Effector memory CD4-positive, alpha-beta T cell (primary cell): ENCODE results near the gene UST.

Experiments
- DNase-seq, 3 donors: peaks; one replicate each; pipeline ENCODE4 v3.0.0-alpha.2; 2020
- H3K27ac ChIP-seq: 2 replicates; pipeline ENCODE4 v1.7.0; 2013; ENCODE audit warnings: mild to moderate bottlenecking, low read length, moderate library complexity; ENCODE audit not compliant: insufficient read depth, poor library complexity, severe bottlenecking
- H3K27me3 ChIP-seq: replicated peaks from 2 replicates; pipeline ENCODE4 v1.7.0; 2013; ENCODE audit warnings: mild to moderate bottlenecking, low read length; ENCODE audit not compliant: insufficient read depth, control insufficient read depth, poor library complexity, severe bottlenecking
- H3K36me3 ChIP-seq: 2 replicates; pipeline ENCODE4 v1.7.0; 2013; ENCODE audit warnings: mild to moderate bottlenecking, low read length, moderate library complexity; ENCODE audit not compliant: control insufficient read depth, insufficient read depth
- H3K4me1 ChIP-seq: 2 replicates; pipeline ENCODE4 v1.7.0; 2013; ENCODE audit warnings: low read length, mild to moderate bottlenecking; ENCODE audit not compliant: control insufficient read depth, insufficient read depth, poor library complexity, severe bottlenecking
- H3K4me3 ChIP-seq: 2 replicates; pipeline ENCODE4 v1.7.0; 2013; ENCODE audit warnings: low read length, low read depth, mild to moderate bottlenecking; ENCODE audit not compliant: insufficient read depth, poor library complexity, severe bottlenecking
- H3K9me3 ChIP-seq: 2 replicates; pipeline ENCODE4 v1.7.0; 2013; ENCODE audit warnings: mild to moderate bottlenecking, low read length, moderate library complexity; ENCODE audit not compliant: control insufficient read depth

The UST gene

GRCh38 chr6:148795563-148795962 lies 48.7 kb downstream of the UST start:
- Histone ChIP-seq H3K36me3 (no peaks in the 10 kb centered on the region), H3K27me3 (no peaks in the 10 kb centered on the region), H3K4me3 (no peak overlapping the region), H3K27ac (no peak overlapping the region), H3K9me3 (no peaks in the 10 kb centered on the region), H3K4me1 (no peaks in the 10 kb centered on the region)
- DNase-seq, result no peak

GRCh38 chr6:148799647-148800046 lies 52.8 kb downstream of the UST start:
- no peaks in the 10 kb centered on the region for H3K4me1 ChIP-seq
- DNase-seq, result no peak

GRCh38 chr6:148800536-148800935 lies 53.7 kb downstream of the UST start:
- no peaks in the 10 kb centered on the region for H3K4me1 ChIP-seq
- no peak overlapping the region for H3K27ac ChIP-seq
- DNase-seq, result no peak
- H3K4me3 ChIP-seq, result no peak overlapping the region
- H3K9me3 ChIP-seq, result no peaks in the 10 kb centered on the region
- H3K27me3 ChIP-seq, result no peaks in the 10 kb centered on the region
- no peaks in the 10 kb centered on the region for H3K36me3 ChIP-seq

More at GRCh38 chr6:148799647-148800046, 52.8 kb downstream of the UST start:
- H3K27ac ChIP-seq, result no peak overlapping the region
- H3K9me3 ChIP-seq, result no peaks in the 10 kb centered on the region
- no peaks in the 10 kb centered on the region for H3K27me3 ChIP-seq
- H3K4me3 ChIP-seq, result no peak overlapping the region
- no peaks in the 10 kb centered on the region for H3K36me3 ChIP-seq

- H3K27me3 ChIP-seq, result no peaks in the 10 kb centered on the region
- H3K4me1 ChIP-seq, result no peaks in the 10 kb centered on the region
- H3K36me3 ChIP-seq, result no peaks in the 10 kb centered on the region
- no peaks in the 10 kb centered on the region for H3K9me3 ChIP-seq
- H3K4me3 ChIP-seq, result no peak overlapping the region
- DNase-seq, result no peak
- H3K27ac ChIP-seq, result no peak overlapping the region
These were observed 57.1 kb downstream of the UST start for GRCh38 chr6:148803979-148804378.

- no peak for DNase-seq
- H3K9me3 ChIP-seq, result no peaks in the 10 kb centered on the region
- H3K27ac ChIP-seq, result no peak overlapping the region
- H3K4me3 ChIP-seq, result no peak overlapping the region
- no peaks in the 10 kb centered on the region for H3K36me3 ChIP-seq
- H3K27me3 ChIP-seq, result no peaks in the 10 kb centered on the region
- no peaks in the 10 kb centered on the region for H3K4me1 ChIP-seq
These were observed 58.9 kb downstream of the UST start for GRCh38 chr6:148805777-148806176.

GRCh38 chr6:148807784-148808183 lies 61.0 kb downstream of the UST start:
- DNase-seq, result no peak
- Histone ChIP-seq H3K4me3 (no peak overlapping the region), H3K36me3 (no peaks in the 10 kb centered on the region), H3K27ac (no peak overlapping the region), H3K4me1 (no peaks in the 10 kb centered on the region), H3K9me3 (no peaks in the 10 kb centered on the region), H3K27me3 (no peaks in the 10 kb centered on the region)

GRCh38 chr6:148808786-148809304 lies 62.0 kb downstream of the UST start:
- H3K9me3 ChIP-seq, result no peaks in the 10 kb centered on the region
- no peak overlapping the region for H3K4me3 ChIP-seq
- no peaks in the 10 kb centered on the region for H3K4me1 ChIP-seq
- H3K27me3 ChIP-seq, result no peaks in the 10 kb centered on the region
- DNase-seq, result no peak
- no peak overlapping the region for H3K27ac ChIP-seq
- H3K36me3 ChIP-seq, result no peaks in the 10 kb centered on the region

GRCh38 chr6:148811459-148811858 lies 64.6 kb downstream of the UST start:
- Histone ChIP-seq H3K4me3 (no peak overlapping the region), H3K27ac (no peak overlapping the region), H3K9me3 (no peaks in the 10 kb centered on the region), H3K27me3 (no peaks in the 10 kb centered on the region), H3K4me1 (no peaks in the 10 kb centered on the region), H3K36me3 (no peaks in the 10 kb centered on the region)
- DNase-seq, result no peak

GRCh38 chr6:148814082-148814790 lies 67.4 kb downstream of the UST start:
- no peaks in the 10 kb centered on the region for H3K9me3 ChIP-seq

GRCh38 chr6:148814869-148815268 lies 68.0 kb downstream of the UST start:
- Histone ChIP-seq H3K4me3 (no peak overlapping the region), H3K27ac (no peak overlapping the region), H3K27me3 (no peaks in the 10 kb centered on the region), H3K4me1 (no peaks in the 10 kb centered on the region), H3K9me3 (no peaks in the 10 kb centered on the region), H3K36me3 (no peaks in the 10 kb centered on the region)
- DNase-seq, result no peak

More at GRCh38 chr6:148814082-148814790, 67.4 kb downstream of the UST start:
- Histone ChIP-seq H3K27me3 (no peaks in the 10 kb centered on the region), H3K27ac (no peak overlapping the region), H3K4me3 (no peak overlapping the region), H3K4me1 (no peaks in the 10 kb centered on the region), H3K36me3 (no peaks in the 10 kb centered on the region)
- no peak for DNase-seq
